ENCODE measurements around the gene FAM131C. TPM values are rescaled to one million over a fixed set of nuclear protein-coding genes. Genes with fewer than 3 reads are reported as not detected.
"Not testable (repeated sequence)": the region's sequence is repeated elsewhere in the genome, so short reads cannot be mapped to it uniquely, and the experiment has no call there.

Gene FAM131C
- total RNA-seq, 1 donor from 2014 or later: not detected

GRCh38 chr1:16021681-16022080, 51.8 kb downstream of the FAM131C start, which contains the start of gene CLCNKA:
TSS of gene CLCNKA (plus strand) at chr1:16022036. CDS start at chr1:16022620, 584 bp downstream.
- POLR2A ChIA-PET: no interaction called here
- ATAC-seq (ENCODE audit: low read depth) (no peak), DNase-seq (no peak)
- Mint-ChIP-seq H3K36me3 (ENCODE audit: low read depth) (no peaks in the 10 kb centered on the region), H3K9me3 (no peaks in the 10 kb centered on the region), H3K4me3 (no peak within 1 kb of the TSS), H3K27ac (no peak within 1 kb of the TSS), H3K27me3 (peaks cover 7% of the 10 kb centered on the region), H3K4me1 (no peaks in the 10 kb centered on the region)
- intact Hi-C loops (cut with micrococcal nuclease): loop anchor here (1.0 kb wide), 1 partner anchor 22 kb away; the partner anchor contains the start of gene CLCNKB
- CTCF ChIA-PET: no interaction called here
- no peak for TF ChIP-seq CTCF (IDR thresholded peaks at IDR 0.05)

- ATAC-seq (ENCODE audit: low read depth); H3K4me1 Mint-ChIP-seq; CTCF ChIA-PET; H3K27ac Mint-ChIP-seq; POLR2A ChIA-PET; H3K4me3 Mint-ChIP-seq; H3K36me3 Mint-ChIP-seq (ENCODE audit: low read depth); DNase-seq; H3K9me3 Mint-ChIP-seq; H3K27me3 Mint-ChIP-seq: not testable (repeated sequence)
- intact Hi-C loops (cut with micrococcal nuclease): loop anchor here (1.0 kb wide), 1 partner anchor 22 kb away; the partner anchor contains the start of gene CLCNKB
Measured at GRCh38 chr1:16020878-16021277, 52.6 kb downstream of the FAM131C start.

GRCh38 chr1:16020325-16020724, 53.1 kb downstream of the FAM131C start:
- H3K36me3 Mint-ChIP-seq (ENCODE audit: low read depth): no peaks in the 10 kb centered on the region
- TF ChIP-seq CTCF (IDR thresholded peaks at IDR 0.05): no peak
- H3K9me3 Mint-ChIP-seq: no peaks in the 10 kb centered on the region
- ATAC-seq (ENCODE audit: low read depth): no peak
- peaks cover 3% of the 10 kb centered on the region for H3K27me3 Mint-ChIP-seq
- peaks cover under 1% of the 10 kb centered on the region for H3K4me1 Mint-ChIP-seq
- intact Hi-C loops (cut with micrococcal nuclease): no loop called here
- ChIA-PET POLR2A (no interaction called here), CTCF (no interaction called here)
- no peak overlapping the region for H3K4me3 Mint-ChIP-seq
- DNase-seq: no peak
- H3K27ac Mint-ChIP-seq: no peak overlapping the region

GRCh38 chr1:16019644-16020277, 53.7 kb downstream of the FAM131C start:
- ATAC-seq (ENCODE audit: low read depth): no peak
- no peak for TF ChIP-seq CTCF (IDR thresholded peaks at IDR 0.05)
- Mint-ChIP-seq H3K4me3 (no peak overlapping the region), H3K27me3 (peaks cover 3% of the 10 kb centered on the region), H3K9me3 (no peaks in the 10 kb centered on the region), H3K4me1 (peaks cover 6% of the 10 kb centered on the region), H3K36me3 (ENCODE audit: low read depth) (no peaks in the 10 kb centered on the region), H3K27ac (no peak overlapping the region)
- CTCF ChIA-PET: no interaction called here
- intact Hi-C loops (cut with micrococcal nuclease): no loop called here
- POLR2A ChIA-PET: no interaction called here
- no peak for DNase-seq

- CTCF ChIA-PET: no interaction called here
- Mint-ChIP-seq H3K27ac (no peak overlapping the region), H3K36me3 (ENCODE audit: low read depth) (no peaks in the 10 kb centered on the region), H3K4me3 (no peak overlapping the region), H3K4me1 (peaks cover 13% of the 10 kb centered on the region), H3K9me3 (no peaks in the 10 kb centered on the region), H3K27me3 (peaks cover 3% of the 10 kb centered on the region)
- DNase-seq: no peak
- POLR2A ChIA-PET: no interaction called here
- TF ChIP-seq CTCF (IDR thresholded peaks at IDR 0.05): no peak
- no peak for ATAC-seq (ENCODE audit: low read depth)
- intact Hi-C loops (cut with micrococcal nuclease): no loop called here
Measured at GRCh38 chr1:16018749-16019643, 54.5 kb downstream of the FAM131C start.
